ENCODE data around the gene TOR3A.

Gene TOR3A

GRCh38 chr1:179104611-179105250 is 22.9 kb downstream of the TOR3A start:
- H3K4me3 ChIP-seq (ENCODE audit: control insufficient read depth, low read depth, low read length) = no peak overlapping the region
- DNase-seq (ENCODE audit: low read depth) = no peak
- no peak for TF ChIP-seq CTCF (IDR thresholded peaks at IDR 0.05; ENCODE audit: control insufficient read depth, insufficient read depth, low read depth, low read length, missing control alignments)

- DNase-seq (ENCODE audit: low read depth) = no peak
- TF ChIP-seq CTCF (IDR thresholded peaks at IDR 0.05; ENCODE audit: control insufficient read depth, insufficient read depth, low read depth, low read length, missing control alignments) = peak; percentile 46
- no peak overlapping the region for H3K4me3 ChIP-seq (ENCODE audit: control insufficient read depth, low read depth, low read length)
These were observed 23.5 kb downstream of the TOR3A start for GRCh38 chr1:179105393-179105792.

- no peak for TF ChIP-seq CTCF (IDR thresholded peaks at IDR 0.05; ENCODE audit: control insufficient read depth, insufficient read depth, low read depth, low read length, missing control alignments)
- no peak for DNase-seq (ENCODE audit: low read depth)
- no peak overlapping the region for H3K4me3 ChIP-seq (ENCODE audit: control insufficient read depth, low read depth, low read length)
These were observed 26.1 kb downstream of the TOR3A start for GRCh38 chr1:179107706-179108629.

GRCh38 chr1:179108644-179109043 is 26.8 kb downstream of the TOR3A start:
- TF ChIP-seq CTCF (IDR thresholded peaks at IDR 0.05; ENCODE audit: control insufficient read depth, insufficient read depth, low read depth, low read length, missing control alignments) = no peak
- no peak overlapping the region for H3K4me3 ChIP-seq (ENCODE audit: control insufficient read depth, low read depth, low read length)
- DNase-seq (ENCODE audit: low read depth) = no peak

- no peak for TF ChIP-seq CTCF (IDR thresholded peaks at IDR 0.05; ENCODE audit: control insufficient read depth, insufficient read depth, low read depth, low read length, missing control alignments)
- no peak for DNase-seq (ENCODE audit: low read depth)
- no peak overlapping the region for H3K4me3 ChIP-seq (ENCODE audit: control insufficient read depth, low read depth, low read length)
These were observed 33.3 kb downstream of the TOR3A start for GRCh38 chr1:179115181-179115580.

- TF ChIP-seq CTCF (IDR thresholded peaks at IDR 0.05; ENCODE audit: control insufficient read depth, insufficient read depth, low read depth, low read length, missing control alignments) = no peak
These were observed 37.6 kb downstream of the TOR3A start for GRCh38 chr1:179119513-179119912.

More at GRCh38 chr1:179119513-179119912, 37.6 kb downstream of the TOR3A start:
- no peak overlapping the region for H3K4me3 ChIP-seq (ENCODE audit: control insufficient read depth, low read depth, low read length)
- DNase-seq (ENCODE audit: low read depth) = no peak
